HG03469 (cell line): Measurements from ENCODE around the gene PRAMEF20.

Source experiments
- ATAC-seq: cut with Tn5 transposase; IDR thresholded peaks from one replicate; pipeline ENCODE4 v1.9.1; 2021; ENCODE audit warnings: mild to moderate bottlenecking, moderate library complexity, moderate number of reproducible peaks; ENCODE audit not compliant: unreplicated experiment

Gene PRAMEF20

GRCh38 chr1:13461977-13462376 is 51.7 kb downstream of the PRAMEF20 start:
- no peak for ATAC-seq

GRCh38 chr1:13462682-13463081 is 52.4 kb downstream of the PRAMEF20 start:
- ATAC-seq, result no peak

- no peak for ATAC-seq
Observed at GRCh38 chr1:13465515-13465914, 55.3 kb downstream of the PRAMEF20 start.

- ATAC-seq, result no peak
Observed at GRCh38 chr1:13469343-13469742, 59.1 kb downstream of the PRAMEF20 start.
